Measurements from ENCODE around the gene TEC.

The TEC gene

GRCh38 chr4:48153791-48154550 lies 115.7 kb downstream of the TEC start:
- no peak for DNase-seq

GRCh38 chr4:48152259-48152658 lies 117.4 kb downstream of the TEC start:
- DNase-seq, result no peak

GRCh38 chr4:48149827-48150370 lies 119.7 kb downstream of the TEC start:
- no peak for DNase-seq

GRCh38 chr4:48147621-48148020 lies 122.0 kb downstream of the TEC start:
- no peak for DNase-seq

GRCh38 chr4:48141048-48141447 lies 128.6 kb downstream of the TEC start:
- peak; percentile 72 for DNase-seq

- peak; percentile 25 for DNase-seq
Measured at GRCh38 chr4:48139691-48140090, 129.9 kb downstream of the TEC start.

- peak; percentile 77 for DNase-seq
Measured at GRCh38 chr4:48138936-48139335, 130.7 kb downstream of the TEC start.

- no peak for DNase-seq
Measured at GRCh38 chr4:48138511-48138910, 131.1 kb downstream of the TEC start.

- peak; percentile 33 for DNase-seq
Measured at GRCh38 chr4:48137846-48138245, 131.8 kb downstream of the TEC start.

- peak; percentile 49 for DNase-seq
Measured at GRCh38 chr4:48134081-48134480, 135.6 kb downstream of the TEC start, which contains the start of gene TXK. TSS of gene TXK (minus strand) at chr4:48134250. CDS start at chr4:48134170, 80 bp downstream.

- no peak for DNase-seq
Measured at GRCh38 chr4:48133669-48134068, 136.0 kb downstream of the TEC start.

GRCh38 chr4:48131736-48132135 lies 137.9 kb downstream of the TEC start:
- no peak for DNase-seq

GRCh38 chr4:48130100-48130499 lies 139.5 kb downstream of the TEC start:
- DNase-seq, result no peak

- DNase-seq, result peak; percentile 41
Measured at GRCh38 chr4:48129307-48130014, 140.2 kb downstream of the TEC start.

- DNase-seq, result peak; percentile 75
Measured at GRCh38 chr4:48127682-48128404, 141.8 kb downstream of the TEC start.

- DNase-seq, result no peak
Measured at GRCh38 chr4:48127231-48127630, 142.4 kb downstream of the TEC start.

GRCh38 chr4:48126621-48127020 lies 143.0 kb downstream of the TEC start:
- no peak for DNase-seq

- DNase-seq, result no peak
Measured at GRCh38 chr4:48124870-48125269, 144.8 kb downstream of the TEC start.

- DNase-seq, result no peak
Measured at GRCh38 chr4:48122756-48123155, 146.9 kb downstream of the TEC start.

- no peak for DNase-seq
Measured at GRCh38 chr4:48121180-48121579, 148.5 kb downstream of the TEC start.

GRCh38 chr4:48120132-48120531 lies 149.5 kb downstream of the TEC start:
- DNase-seq, result no peak

GRCh38 chr4:48119646-48120045 lies 150.0 kb downstream of the TEC start:
- DNase-seq, result no peak

GRCh38 chr4:48118081-48118480 lies 151.6 kb downstream of the TEC start:
- DNase-seq, result no peak
